PC-9 (cell line): ENCODE measurements around the gene FAM221B.

Experiments
- EZH2 ChIP-seq: fragments of 200-600 bp; sonication (generic); IDR thresholded peaks from 2 replicates; pipeline ENCODE4 v1.8.0; 2017; ENCODE audit warnings: antibody characterized with exemption, low read depth
- TF ChIP-seq, protein P1 (sequence below): fragments of 200-600 bp; sonication (generic); conservative IDR thresholded peaks from 2 replicates; pipeline ENCODE4 v1.6.1; 2017; ENCODE audit warnings: mixed run types, antibody characterized with exemption, mild to moderate bottlenecking, moderate library complexity

- TF ChIP-seq, protein P1, sequence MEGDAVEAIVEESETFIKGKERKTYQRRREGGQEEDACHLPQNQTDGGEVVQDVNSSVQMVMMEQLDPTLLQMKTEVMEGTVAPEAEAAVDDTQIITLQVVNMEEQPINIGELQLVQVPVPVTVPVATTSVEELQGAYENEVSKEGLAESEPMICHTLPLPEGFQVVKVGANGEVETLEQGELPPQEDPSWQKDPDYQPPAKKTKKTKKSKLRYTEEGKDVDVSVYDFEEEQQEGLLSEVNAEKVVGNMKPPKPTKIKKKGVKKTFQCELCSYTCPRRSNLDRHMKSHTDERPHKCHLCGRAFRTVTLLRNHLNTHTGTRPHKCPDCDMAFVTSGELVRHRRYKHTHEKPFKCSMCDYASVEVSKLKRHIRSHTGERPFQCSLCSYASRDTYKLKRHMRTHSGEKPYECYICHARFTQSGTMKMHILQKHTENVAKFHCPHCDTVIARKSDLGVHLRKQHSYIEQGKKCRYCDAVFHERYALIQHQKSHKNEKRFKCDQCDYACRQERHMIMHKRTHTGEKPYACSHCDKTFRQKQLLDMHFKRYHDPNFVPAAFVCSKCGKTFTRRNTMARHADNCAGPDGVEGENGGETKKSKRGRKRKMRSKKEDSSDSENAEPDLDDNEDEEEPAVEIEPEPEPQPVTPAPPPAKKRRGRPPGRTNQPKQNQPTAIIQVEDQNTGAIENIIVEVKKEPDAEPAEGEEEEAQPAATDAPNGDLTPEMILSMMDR = no peak
- no peak for TF ChIP-seq EZH2
Observed at GRCh38 chr9:35867538-35867937, 39.0 kb upstream of the FAM221B start.
